Heart left ventricle (tissue), 16 donors: ENCODE results near the gene KRT76. TPM values are rescaled to one million over a fixed set of nuclear protein-coding genes. Genes with fewer than 3 reads are reported as not detected.

ENCODE experiments used
- ATAC-seq, 4 donors: fragments of 200-7000 bp; cut with Tn5 transposase; one replicate each; pipeline ENCODE4 v1.9.1; 2020 to 2022; ENCODE audit warnings: moderate library complexity in 4 of 4, mild to moderate bottlenecking in 3 of 4, moderate number of reproducible peaks in 1 of 4
- DNase-seq, 5 donors: peaks; one replicate each; pipeline ENCODE4 v3.0.0-alpha.2; 2020
- H3K27ac ChIP-seq, 12 donors: fragments of 200-600 bp; sonication (generic) in 4 of 12; one replicate each; pipeline versions ENCODE4 v1.5.0 to v1.8.0; 2016 to 2022; ENCODE audit warnings: mild to moderate bottlenecking in 2 of 12
- H3K27me3 ChIP-seq, 9 donors: fragments of 200-600 bp; sonication (generic) in 2 of 9; one replicate each; pipeline versions ENCODE4 v1.5.1 to v1.8.0; 2016 to 2022; ENCODE audit warnings: mild to moderate bottlenecking in 3 of 9
- H3K36me3 ChIP-seq, 9 donors: fragments of 200-600 bp; sonication (generic) in 2 of 9; one replicate each; pipeline versions ENCODE4 v1.5.0 to v1.8.0; 2018 to 2022; ENCODE audit warnings: mild to moderate bottlenecking in 2 of 9
- H3K4me1 ChIP-seq, 12 donors: fragments of 200-600 bp; sonication (generic) in 4 of 12; one replicate each; pipeline versions ENCODE4 v1.5.0 to v1.8.0; 2016 to 2022; ENCODE audit warnings: mild to moderate bottlenecking in 3 of 12
- H3K4me3 ChIP-seq, 12 donors: fragments of 200-600 bp; sonication (generic) in 4 of 12; one replicate each; pipeline versions ENCODE4 v1.5.0 to v1.8.0; 2017 to 2022; ENCODE audit warnings: mild to moderate bottlenecking in 9 of 12, moderate library complexity in 4 of 12
- H3K9me3 ChIP-seq, 12 donors: fragments of 200-600 bp; sonication (generic) in 4 of 12; one replicate each; pipeline versions ENCODE4 v1.5.0 to v1.8.0; 2016 to 2022; ENCODE audit warnings: mild to moderate bottlenecking in 1 of 12
- POLR2A ChIP-seq, 2 donors: fragments of 450-650 bp; IDR thresholded peaks; one replicate each; pipeline ENCODE4 v1.6.1; 2017; ENCODE audit warnings: antibody characterized with exemption in 2 of 2, mild to moderate bottlenecking in 2 of 2, moderate library complexity in 2 of 2
- WGBS, 4 donors: extraction: QIAGEN DNeasy Blood & Tissue Kit in 2 of 4; methylation state at CpG; one replicate each; pipeline versions ENCODE4 v1.1.5 to v1.1.7; 2013 to 2018; 5-methylcytosine and 5-hydroxymethylcytosine counted together
- intact Hi-C, 10 donors: fragments of 100-400 bp; cut with DNase I; formaldehyde crosslinking; loops; one replicate each; pipeline versions ENCODE4 v1.11.1 to v1.14.2; 2022
- polyA plus RNA-seq, 2 donors: library from polyadenylated mRNA; stranded (reverse); fragments of 200-250 nt; gene quantifications; one replicate each; pipeline ENCODE4 v1.2.3, GENCODE V29; 2013
- total RNA-seq, 9 donors: library from RNA; depleted of rRNA in 2 of 9; stranded (reverse); fragments of >200 nt in 2 of 9; fragmentation: NEBNext Ultra II Directional in 3 of 9; extraction: Animal tissue kit (Norgen Biotek cat#: 25700) in 3 of 9; gene quantifications; one replicate each; pipeline versions ENCODE4 v1.1.0 to v1.2.4, GENCODE V29; 2016 to 2023
- TF ChIP-seq, protein P1 (sequence below), 12 donors: fragments of 200-600 bp; sonication (generic) in 4 of 12; IDR thresholded peaks; one replicate each; pipeline versions ENCODE4 v1.5.0 to v1.8.0; 2018 to 2022; ENCODE audit warnings: antibody characterized with exemption in 12 of 12, mild to moderate bottlenecking in 5 of 12
- donor health status: ischemic (EF 13 %, LVEDD 7.1; RV severe dilation, severe dysfunction).
- donor health status: healthy with polysubstance abuse.
- donor health status: DM: no; HTN: yes; CAD: no.
- donor health status: DM: no; HTN: no; CAD: no.
- donor health status: ischemic (EF 25% LVEDD 6.9; RV normal size, moderate dysfunction).
- donor health status: ischemic (EF 25% LVEDD 5.7; RV mildly dilated, moderate dysfunction).
- donor health status: healthy.
- donor health status: DM: yes; HTN: yes; CAD: no.
- donor health status: ischemic (EF 35%, LVEDD 5.7; RV mildly dilated, moderate dysfunction).
- donor health status: nonischemic (EF 11% LVEDD 7.7; RV severe dilation, severe dysfunction).
- donor health status: DM: yes; HTN: yes; CAD: no.
- donor health status: PGD.
- donor health status: ischemic (EF 29% LVEDD 5.4; RV normal size, mild dysfunction).
- donor health status: nonischemic (EF 23%, LVEDD 6.1; RV moderate dilation, normal function).

The KRT76 gene
- total and polyA plus RNA-seq, 11 donors = not detected

DNA sequence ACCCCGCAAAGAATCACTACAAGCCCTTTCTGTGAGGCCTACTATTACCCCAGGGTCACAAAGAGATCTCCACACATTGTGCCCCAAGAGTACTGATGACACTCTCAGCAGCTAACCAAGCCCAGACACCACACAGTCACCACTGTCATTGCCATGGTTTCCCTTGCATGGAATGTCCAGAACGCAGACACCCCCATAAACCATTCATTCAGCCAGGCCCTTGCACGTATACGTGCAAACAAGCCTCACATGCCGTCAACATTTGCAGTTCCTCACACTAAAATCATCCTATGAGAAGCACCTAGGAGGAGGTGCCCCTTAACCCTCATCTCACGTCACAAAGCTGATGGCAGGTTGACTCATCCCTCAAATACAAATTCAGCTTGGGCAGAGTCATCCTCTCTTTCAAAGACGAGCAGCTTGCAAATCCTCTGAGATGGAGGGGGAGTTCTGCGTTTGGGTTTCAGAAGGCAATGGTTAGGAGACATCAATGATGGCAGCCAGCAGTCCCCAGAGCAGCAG, 56.7 kb downstream of the KRT76 start:
- no peak for TF ChIP-seq POLR2A (IDR thresholded peaks at IDR 0.05)
- TF ChIP-seq, protein P1, sequence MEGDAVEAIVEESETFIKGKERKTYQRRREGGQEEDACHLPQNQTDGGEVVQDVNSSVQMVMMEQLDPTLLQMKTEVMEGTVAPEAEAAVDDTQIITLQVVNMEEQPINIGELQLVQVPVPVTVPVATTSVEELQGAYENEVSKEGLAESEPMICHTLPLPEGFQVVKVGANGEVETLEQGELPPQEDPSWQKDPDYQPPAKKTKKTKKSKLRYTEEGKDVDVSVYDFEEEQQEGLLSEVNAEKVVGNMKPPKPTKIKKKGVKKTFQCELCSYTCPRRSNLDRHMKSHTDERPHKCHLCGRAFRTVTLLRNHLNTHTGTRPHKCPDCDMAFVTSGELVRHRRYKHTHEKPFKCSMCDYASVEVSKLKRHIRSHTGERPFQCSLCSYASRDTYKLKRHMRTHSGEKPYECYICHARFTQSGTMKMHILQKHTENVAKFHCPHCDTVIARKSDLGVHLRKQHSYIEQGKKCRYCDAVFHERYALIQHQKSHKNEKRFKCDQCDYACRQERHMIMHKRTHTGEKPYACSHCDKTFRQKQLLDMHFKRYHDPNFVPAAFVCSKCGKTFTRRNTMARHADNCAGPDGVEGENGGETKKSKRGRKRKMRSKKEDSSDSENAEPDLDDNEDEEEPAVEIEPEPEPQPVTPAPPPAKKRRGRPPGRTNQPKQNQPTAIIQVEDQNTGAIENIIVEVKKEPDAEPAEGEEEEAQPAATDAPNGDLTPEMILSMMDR (IDR thresholded peaks at IDR 0.05) = no peak
- intact Hi-C loops = no loop called here
- peaks cover 0 to 17% (median 5%) of the 10 kb centered on the region in 9 donors for H3K27me3 ChIP-seq
- WGBS, 4 donors = 78 to 86% (median 83%) methylated on average over 8 of the region's 8 CpGs
- H3K9me3 ChIP-seq = no peaks in the 10 kb centered on the region
- no peak for ATAC-seq
- H3K4me1 ChIP-seq = no peaks in the 10 kb centered on the region
- H3K4me3 ChIP-seq = no peak overlapping the region
- no peaks in the 10 kb centered on the region for H3K36me3 ChIP-seq
- no peak overlapping the region for H3K27ac ChIP-seq
- DNase-seq = no peak

Other genes starting within 250 kb of the KRT76 start
- gene KRT71, start 224.2 kb downstream of the KRT76 start, total RNA-seq = not detected
- gene KRT71, start 224.2 kb downstream of the KRT76 start, polyA plus RNA-seq = not detected
- not detected for gene KRT74, start 203.5 kb downstream of the KRT76 start, total RNA-seq
- gene KRT74, start 203.5 kb downstream of the KRT76 start, polyA plus RNA-seq = not detected
- not detected for gene KRT72, start 175.9 kb downstream of the KRT76 start, total RNA-seq
- gene KRT72, start 175.9 kb downstream of the KRT76 start, polyA plus RNA-seq = not detected
- gene KRT73, start 158.8 kb downstream of the KRT76 start, total RNA-seq = not detected
- not detected for gene KRT73, start 158.8 kb downstream of the KRT76 start, polyA plus RNA-seq
- not detected for gene KRT2, start 125.1 kb downstream of the KRT76 start, total RNA-seq
- gene KRT2, start 125.1 kb downstream of the KRT76 start, polyA plus RNA-seq = not detected
- under 1 TPM in 1 of 9 donors, not detected in 8; 0.35 TPM for gene KRT1, start 96.9 kb downstream of the KRT76 start, total RNA-seq
- gene KRT1, start 96.9 kb downstream of the KRT76 start, polyA plus RNA-seq = not detected
- not detected for gene KRT77, start 73.8 kb downstream of the KRT76 start, total RNA-seq
- not detected for gene KRT77, start 73.8 kb downstream of the KRT76 start, polyA plus RNA-seq
- not detected for gene KRT3, start 18.8 kb upstream of the KRT76 start, total RNA-seq
- gene KRT3, start 18.8 kb upstream of the KRT76 start, polyA plus RNA-seq = not detected
- gene KRT4, start 36.8 kb upstream of the KRT76 start, total RNA-seq = not detected
- gene KRT4, start 36.8 kb upstream of the KRT76 start, polyA plus RNA-seq = under 1 TPM in 1 of 2 donors, not detected in 1; 0.51 TPM
- gene KRT79, start 57.0 kb upstream of the KRT76 start, total RNA-seq = not detected
- gene KRT79, start 57.0 kb upstream of the KRT76 start, polyA plus RNA-seq = under 1 TPM in 1 of 2 donors, not detected in 1; 0.24 TPM
- gene KRT78, start 71.6 kb upstream of the KRT76 start, total RNA-seq = not detected
- gene KRT78, start 71.6 kb upstream of the KRT76 start, polyA plus RNA-seq = under 1 TPM in 1 of 2 donors, not detected in 1; 0.14 TPM
- gene KRT8, start 127.7 kb upstream of the KRT76 start, total RNA-seq = 100 to 1,000 TPM in 6 of 9 donors, 10 to 100 TPM in 3; 79.9 to 210 (median 110) TPM
- 100 to 1,000 TPM; 139 to 227 TPM for gene KRT8, start 127.7 kb upstream of the KRT76 start, polyA plus RNA-seq
- gene KRT18, start 171.8 kb upstream of the KRT76 start, total RNA-seq = 10 to 100 TPM in 3 of 9 donors, 1 to 10 TPM in 6; 3.4 to 88.2 (median 6.9) TPM
- 1 to 10 TPM; 6.1 to 8.7 TPM for gene KRT18, start 171.8 kb upstream of the KRT76 start, polyA plus RNA-seq
- 100 to 1,000 TPM; 307 to 481 (median 348) TPM for gene EIF4B, start 229.1 kb upstream of the KRT76 start, total RNA-seq
- gene EIF4B, start 229.1 kb upstream of the KRT76 start, polyA plus RNA-seq = 100 to 1,000 TPM in 1 of 2 donors, 10 to 100 TPM in 1; 52.0 to 172 TPM